Pancreas (tissue), 10 donors: Measurements from ENCODE around the gene FBH1. TPM values are rescaled to one million over a fixed set of nuclear protein-coding genes. Genes with fewer than 3 reads are reported as not detected.
A peak's percentile ranks its signal among the peaks of the same experiment; 100 is the strongest.
"Not testable (repeated sequence)": the region's sequence is repeated elsewhere in the genome, so short reads cannot be mapped to it uniquely, and the experiment has no call there.

Source experiments
- ATAC-seq, 4 donors: fragments of 200-7000 bp; cut with Tn5 transposase; one replicate each; pipeline versions ENCODE4 v1.8.0 to v1.9.1; 2020; ENCODE audit warnings: mild to moderate bottlenecking in 4 of 4, moderate library complexity in 4 of 4
- DNase-seq, 6 donors: peaks; one replicate each; pipeline ENCODE4 v3.0.0-alpha.2; 2020
- FAIRE-seq: peaks from 2 replicates; lab custom pipeline; 2012; peaks lifted over from hg19 to GRCh38; lab: Jason Lieb, UNC
- H3K27ac ChIP-seq, 4 donors: fragments of 200-600 bp; sonication (generic); 1 replicate in 3 of 4; 2 replicates in 1 of 4; pipeline versions ENCODE4 v1.5.0 to v1.8.0; 2020
- H3K27me3 ChIP-seq, 4 donors: fragments of 200-600 bp; one replicate each; pipeline ENCODE4 v1.8.0; 2021
- H3K36me3 ChIP-seq, 3 donors: fragments of 200-600 bp; sonication (generic) in 1 of 3; one replicate each; pipeline versions ENCODE4 v1.5.0 to v1.8.0; 2020 to 2021
- H3K4me1 ChIP-seq, 3 donors: fragments of 200-600 bp; one replicate each; pipeline ENCODE4 v1.8.0; 2021
- H3K4me3 ChIP-seq, 4 donors: fragments of 200-600 bp; sonication (generic) in 2 of 4; one replicate each; pipeline versions ENCODE4 v1.5.0 to v1.8.0; 2020 to 2021
- H3K9me3 ChIP-seq, 4 donors: fragments of 200-600 bp; one replicate each; pipeline ENCODE4 v1.8.0; 2021
- WGBS, 2 donors: extraction: QIAGEN DNeasy Blood & Tissue Kit; methylation state at CpG; one replicate each; pipeline ENCODE4 v1.1.7; 2013; 5-methylcytosine and 5-hydroxymethylcytosine counted together
- intact Hi-C, 3 donors: fragments of 100-400 bp; cut with DNase I; formaldehyde crosslinking; loops; one replicate each; pipeline versions ENCODE4 v1.11.1 to v1.14.2; 2022
- polyA plus RNA-seq, 2 donors: library from polyadenylated mRNA; stranded (reverse); fragments of 200-250 nt; gene quantifications; one replicate each; pipeline ENCODE4 v1.2.3, GENCODE V29; 2013
- total RNA-seq, 6 donors: library from RNA; stranded (reverse); fragmentation: NEBNext Ultra II Directional in 4 of 6; extraction: Animal tissue kit (Norgen Biotek cat#: 25700) in 4 of 6; gene quantifications; one replicate each; pipeline versions ENCODE4 v1.2.1 to v1.2.4, GENCODE V29; 2021 to 2023
- TF ChIP-seq, protein P1 (sequence below), 4 donors: fragments of 200-600 bp; sonication (generic) in 3 of 4; IDR thresholded peaks; one replicate each; pipeline versions ENCODE4 v1.5.0 to v1.8.0; 2021; ENCODE audit warnings: antibody characterized with exemption in 4 of 4
- donor health status: healthy with polysubstance abuse.
- donor health status: DM: no; HTN: no; CAD: no; lungs with moderate emphysema.
- donor health status: DM: no; HTN: no; CAD: no.
- donor health status: control.
- donor health status: control.
- donor health status: Bipolar disorder and iron deficiency.
- donor health status: DM: yes; HTN: yes; CAD: no.
- donor health status: DM: no; HTN: no; CAD: no.
- donor health status: DM: no; HTN: no; CAD: no.
- donor health status: DM: yes; HTN: yes; CAD: no.

Gene FBH1
- total and polyA plus RNA-seq, 8 donors = 29.5 to 51.7 (median 36.9) TPM

DNA sequence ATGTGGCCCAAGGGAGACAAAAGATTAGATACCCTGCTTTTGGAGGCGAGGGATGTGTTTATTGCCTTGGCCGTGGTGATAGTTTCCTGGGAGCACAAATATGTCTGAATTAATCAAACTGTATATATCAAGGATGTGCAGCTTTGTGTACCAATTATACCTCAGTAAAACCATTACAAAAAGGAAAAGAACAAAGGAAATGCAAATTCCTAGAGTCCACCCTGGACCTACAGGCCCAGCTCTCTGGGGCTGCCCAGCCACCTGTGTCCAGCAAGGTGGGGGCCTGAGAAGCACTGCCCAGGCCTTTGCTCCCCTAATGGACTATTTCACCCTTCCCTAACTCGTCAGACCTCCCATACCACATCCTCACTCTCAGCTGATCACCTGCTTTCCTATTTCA, 20.9 kb upstream of the FBH1 start:
- 93 to 95% methylated on average over 3 of the region's 3 CpGs for WGBS, 2 donors
- no peaks in the 10 kb centered on the region for H3K36me3 ChIP-seq
- TF ChIP-seq, protein P1, sequence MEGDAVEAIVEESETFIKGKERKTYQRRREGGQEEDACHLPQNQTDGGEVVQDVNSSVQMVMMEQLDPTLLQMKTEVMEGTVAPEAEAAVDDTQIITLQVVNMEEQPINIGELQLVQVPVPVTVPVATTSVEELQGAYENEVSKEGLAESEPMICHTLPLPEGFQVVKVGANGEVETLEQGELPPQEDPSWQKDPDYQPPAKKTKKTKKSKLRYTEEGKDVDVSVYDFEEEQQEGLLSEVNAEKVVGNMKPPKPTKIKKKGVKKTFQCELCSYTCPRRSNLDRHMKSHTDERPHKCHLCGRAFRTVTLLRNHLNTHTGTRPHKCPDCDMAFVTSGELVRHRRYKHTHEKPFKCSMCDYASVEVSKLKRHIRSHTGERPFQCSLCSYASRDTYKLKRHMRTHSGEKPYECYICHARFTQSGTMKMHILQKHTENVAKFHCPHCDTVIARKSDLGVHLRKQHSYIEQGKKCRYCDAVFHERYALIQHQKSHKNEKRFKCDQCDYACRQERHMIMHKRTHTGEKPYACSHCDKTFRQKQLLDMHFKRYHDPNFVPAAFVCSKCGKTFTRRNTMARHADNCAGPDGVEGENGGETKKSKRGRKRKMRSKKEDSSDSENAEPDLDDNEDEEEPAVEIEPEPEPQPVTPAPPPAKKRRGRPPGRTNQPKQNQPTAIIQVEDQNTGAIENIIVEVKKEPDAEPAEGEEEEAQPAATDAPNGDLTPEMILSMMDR (IDR thresholded peaks at IDR 0.05) = no peak
- no peaks in the 10 kb centered on the region for H3K9me3 ChIP-seq
- ATAC-seq (no peak), FAIRE-seq (no peak), DNase-seq (no peak)
- intact Hi-C loops = loop anchor here in 1 of 3 donors (10.0 kb wide), 1 partner anchor 194 kb away; no protein-coding TSS in a partner anchor
- no peak overlapping the region for H3K27ac ChIP-seq
- no peaks in the 10 kb centered on the region for H3K27me3 ChIP-seq
- no peaks in the 10 kb centered on the region for H3K4me1 ChIP-seq
- H3K4me3 ChIP-seq = no peak overlapping the region

DNA sequence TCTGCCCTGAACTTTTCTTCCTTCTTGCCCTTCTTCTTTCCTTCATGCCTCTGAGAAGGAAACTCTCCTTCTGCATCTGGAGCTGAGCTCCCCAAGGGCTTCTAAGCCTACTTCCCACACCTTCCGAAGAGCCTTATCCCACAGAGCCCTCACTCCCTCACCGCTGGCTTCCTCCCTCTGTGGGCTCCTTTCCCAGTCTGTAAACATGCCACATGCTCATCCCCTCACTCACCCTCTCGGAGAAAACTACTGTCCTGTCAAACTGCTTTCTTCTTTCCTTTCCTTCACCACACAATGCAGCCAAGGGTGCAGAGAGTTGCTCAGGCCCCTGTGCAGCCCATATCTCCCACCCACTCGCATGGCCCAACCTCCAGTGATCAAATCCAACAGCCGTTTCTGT, 18.4 kb upstream of the FBH1 start:
- FAIRE-seq = no peak

DNA sequence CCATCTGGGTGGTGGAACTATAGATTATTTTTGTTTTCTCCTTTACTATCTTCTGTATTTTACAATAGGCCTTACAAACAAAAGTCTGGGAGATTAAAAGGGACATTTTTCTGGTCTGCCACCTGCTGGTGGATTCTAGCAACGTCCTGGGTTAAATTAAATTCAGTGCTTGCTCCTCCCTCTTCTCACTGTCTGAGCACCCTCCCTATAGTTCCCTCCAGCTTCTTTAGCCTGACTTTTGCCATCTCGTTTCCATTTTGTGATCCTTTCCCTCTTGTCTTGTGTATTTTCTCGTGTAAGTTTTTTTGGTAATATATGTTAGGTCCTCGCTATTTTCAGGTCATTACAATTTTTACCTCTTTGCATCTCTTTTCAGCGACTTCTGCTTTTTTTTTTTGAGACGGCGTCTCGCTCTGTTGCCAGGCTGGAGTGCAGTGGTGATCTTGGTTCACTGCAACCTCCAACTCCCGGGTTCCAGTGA, 16.5 kb upstream of the FBH1 start:
- ATAC-seq = peak; percentile 80 to 97 (median 88)
- Histone ChIP-seq H3K4me1 (no peaks in the 10 kb centered on the region), H3K27ac (no peak overlapping the region), H3K9me3 (no peaks in the 10 kb centered on the region), H3K27me3 (no peaks in the 10 kb centered on the region), H3K4me3 (no peak overlapping the region), H3K36me3 (peaks cover 0 to 24% (median 0%) of the 10 kb centered on the region in 3 donors)
- intact Hi-C loops = loop anchor here in 1 of 3 donors (10.0 kb wide), 1 partner anchor 199 kb away; no protein-coding TSS in a partner anchor
- TF ChIP-seq, protein P1 (IDR thresholded peaks at IDR 0.05) = peak; percentile 26 to 71 (median 60)
- WGBS, 2 donors = 49 to 53% methylated on average over 9 of the region's 9 CpGs
- peak; percentile 79 for FAIRE-seq
- peak in 2 of 6 donors; percentile 27 to 74 for DNase-seq

More for the DNA sequence above, 18.4 kb upstream of the FBH1 start:
- TF ChIP-seq, protein P1 (IDR thresholded peaks at IDR 0.05) = no peak
- ATAC-seq (no peak), DNase-seq (no peak)
- no peak overlapping the region for H3K27ac ChIP-seq
- no peaks in the 10 kb centered on the region for H3K27me3 ChIP-seq
- 76 to 82% methylated on average over 5 of the region's 5 CpGs for WGBS, 2 donors
- H3K9me3 ChIP-seq = no peaks in the 10 kb centered on the region
- H3K36me3 ChIP-seq = peaks cover 0 to 5% (median 0%) of the 10 kb centered on the region in 3 donors
- no peak overlapping the region for H3K4me3 ChIP-seq
- no peaks in the 10 kb centered on the region for H3K4me1 ChIP-seq
- intact Hi-C loops = loop anchor here in 1 of 3 donors (10.0 kb wide), 1 partner anchor 197 kb away; no protein-coding TSS in a partner anchor

DNA sequence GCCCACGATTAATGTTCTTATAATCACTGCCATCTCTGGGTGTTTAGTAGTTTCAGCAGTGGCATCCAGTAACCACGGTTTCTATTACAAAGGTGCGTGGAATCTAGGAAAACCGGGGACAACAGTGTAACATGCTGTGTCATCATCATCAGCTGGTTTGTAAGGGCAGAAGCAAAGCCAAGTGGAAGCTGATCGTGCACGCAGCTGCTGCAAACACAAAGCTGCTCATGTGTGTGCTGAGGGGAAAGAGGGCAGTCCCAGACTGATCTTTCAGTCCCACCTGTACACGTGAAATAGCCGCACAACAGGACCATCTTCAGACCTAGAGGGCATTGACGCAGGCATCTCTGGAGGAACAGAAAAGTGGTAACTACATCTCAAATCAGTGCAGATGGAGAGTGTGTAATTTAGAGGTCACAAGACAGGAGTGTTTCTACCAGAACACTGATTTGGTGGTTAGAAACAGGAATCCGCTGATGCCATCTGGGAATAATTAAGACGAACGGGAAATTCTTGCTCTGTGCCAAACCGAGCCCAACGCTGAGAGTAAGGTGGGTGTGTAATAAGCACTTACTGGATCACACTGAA, 13.8 kb upstream of the FBH1 start:
- no peak overlapping the region for H3K27ac ChIP-seq
- intact Hi-C loops = loop anchor here in 1 of 3 donors (10.0 kb wide), 1 partner anchor 201 kb away; no protein-coding TSS in a partner anchor
- no peaks in the 10 kb centered on the region for H3K27me3 ChIP-seq
- H3K9me3 ChIP-seq = no peaks in the 10 kb centered on the region
- H3K4me3 ChIP-seq = no peak overlapping the region
- no peak for DNase-seq
- FAIRE-seq = no peak
- TF ChIP-seq, protein P1 (IDR thresholded peaks at IDR 0.05) = no peak
- 79 to 80% methylated on average over 14 of the region's 14 CpGs for WGBS, 2 donors
- peaks cover 0 to 26% (median 0%) of the 10 kb centered on the region in 3 donors for H3K36me3 ChIP-seq
- peak in 2 of 4 donors; percentile 51 to 56 for ATAC-seq
- H3K4me1 ChIP-seq = no peaks in the 10 kb centered on the region

DNA sequence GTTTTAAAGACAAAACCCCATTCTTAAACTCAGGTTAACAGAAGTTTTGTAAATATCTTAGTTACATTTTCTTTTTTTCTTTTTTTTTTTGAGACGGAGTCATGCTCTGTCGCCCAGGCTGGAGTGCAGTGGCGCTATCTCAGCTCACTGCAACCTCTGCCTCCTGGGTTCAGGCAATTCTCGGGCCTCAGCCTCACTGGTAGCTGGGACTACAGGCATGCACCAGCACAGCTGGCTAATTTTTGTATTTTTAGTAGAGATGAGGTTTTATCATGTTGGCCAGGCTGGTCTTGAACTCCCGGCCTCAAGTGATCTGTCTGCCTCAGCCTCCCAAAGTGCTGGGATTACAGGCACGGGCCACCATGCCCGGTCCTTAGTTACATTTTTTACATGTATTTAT, 13.0 kb upstream of the FBH1 start:
- H3K27me3 ChIP-seq, H3K27ac ChIP-seq, H3K4me1 ChIP-seq, FAIRE-seq, DNase-seq, H3K9me3 ChIP-seq, H3K4me3 ChIP-seq, ATAC-seq: not testable (repeated sequence)
- WGBS, 2 donors = 95% methylated on average over 7 of the region's 7 CpGs
- H3K36me3 ChIP-seq = peaks cover 0 to 26% (median 2%) of the 10 kb centered on the region in 3 donors
- intact Hi-C loops = loop anchor here in 1 of 3 donors (10.0 kb wide), 1 partner anchor 202 kb away; no protein-coding TSS in a partner anchor
